Myocyte (in vitro differentiated cells): ENCODE results near the gene MYO5A. TPM values are rescaled to one million over a fixed set of nuclear protein-coding genes. Genes with fewer than 3 reads are reported as not detected.

Experiments used
- DNase-seq: peaks from one replicate; pipeline ENCODE4 v3.0.0-alpha.2; 2012; ENCODE audit warnings: low read depth
- total RNA-seq: library from RNA; depleted of rRNA; stranded (reverse); fragments of >200 nt; gene quantifications from 2 replicates; pipeline ENCODE4 v1.2.3, GENCODE V29; 2014

MYO5A gene
- total RNA-seq, 1 donor from 2014 or later = 30.1 TPM

- no peak for DNase-seq
Measured at GRCh38 chr15:52378746-52379394, 149.8 kb downstream of the MYO5A start.

DNA sequence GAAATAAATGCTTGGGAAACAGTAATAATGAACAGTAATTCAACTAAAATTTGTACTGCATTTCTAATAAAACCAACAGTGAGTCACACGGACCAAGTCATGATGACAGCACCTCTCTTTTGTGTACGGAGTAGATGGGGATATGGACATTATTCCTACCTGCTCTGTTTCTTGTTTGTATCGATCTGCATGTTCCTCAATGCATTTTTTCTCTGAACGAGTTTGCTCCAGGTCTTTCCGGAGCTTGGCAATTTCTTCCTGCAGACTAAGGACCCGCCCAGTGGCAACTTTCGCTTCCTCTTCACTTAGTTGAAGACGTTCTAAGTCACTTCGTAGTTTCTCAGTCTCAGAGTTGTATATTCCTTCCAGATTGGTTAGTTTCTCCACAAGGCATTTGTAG is 158.7 kb downstream of the MYO5A start:
- DNase-seq = no peak

- no peak for DNase-seq
Measured at GRCh38 chr15:52369455-52369854, 159.2 kb downstream of the MYO5A start.

- no peak for DNase-seq
Measured at GRCh38 chr15:52369030-52369429, 159.7 kb downstream of the MYO5A start.

DNA sequence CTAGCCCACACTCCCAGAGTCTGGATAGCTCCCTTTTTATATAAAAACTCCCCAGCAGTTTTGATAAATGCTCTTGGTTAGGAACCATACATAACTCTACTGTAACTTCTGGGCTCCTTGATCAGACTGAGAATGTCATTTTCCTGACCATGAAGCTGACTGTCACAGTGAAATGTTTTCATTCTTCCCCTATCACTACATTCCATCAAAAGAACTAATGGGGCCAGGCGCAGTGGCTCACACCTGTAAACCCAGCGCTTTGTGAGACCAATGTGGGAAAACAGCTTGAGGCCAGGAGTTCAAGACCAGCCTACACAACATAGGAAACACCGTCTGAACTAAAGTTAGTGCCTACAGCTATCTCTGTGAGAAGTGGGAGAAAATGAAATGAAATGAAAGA is 160.3 kb downstream of the MYO5A start:
- no peak for DNase-seq

DNA sequence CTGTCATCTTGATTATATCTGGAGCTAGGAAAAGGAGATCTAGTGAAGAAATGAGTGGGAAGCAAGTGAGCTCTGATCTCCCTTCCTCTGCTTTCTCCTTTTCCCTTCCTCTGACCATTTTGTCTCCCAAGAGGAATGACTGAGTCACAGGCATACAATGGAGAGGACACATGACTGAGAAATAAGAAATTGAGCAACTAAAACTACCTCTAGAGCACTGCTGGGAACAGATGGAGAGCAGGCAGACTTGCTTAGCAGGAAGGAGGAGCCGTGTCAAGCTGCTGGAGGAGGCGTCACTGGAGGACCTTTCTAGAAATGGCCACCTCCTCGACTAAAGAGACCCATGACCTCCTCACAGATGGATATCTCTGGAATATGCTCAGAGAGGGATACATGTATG is 166.2 kb downstream of the MYO5A start:
- peak; percentile 32 for DNase-seq

GRCh38 chr15:52361975-52362494 is 166.6 kb downstream of the MYO5A start:
- DNase-seq = no peak

GRCh38 chr15:52361494-52361893 is 167.2 kb downstream of the MYO5A start:
- DNase-seq = no peak

DNA sequence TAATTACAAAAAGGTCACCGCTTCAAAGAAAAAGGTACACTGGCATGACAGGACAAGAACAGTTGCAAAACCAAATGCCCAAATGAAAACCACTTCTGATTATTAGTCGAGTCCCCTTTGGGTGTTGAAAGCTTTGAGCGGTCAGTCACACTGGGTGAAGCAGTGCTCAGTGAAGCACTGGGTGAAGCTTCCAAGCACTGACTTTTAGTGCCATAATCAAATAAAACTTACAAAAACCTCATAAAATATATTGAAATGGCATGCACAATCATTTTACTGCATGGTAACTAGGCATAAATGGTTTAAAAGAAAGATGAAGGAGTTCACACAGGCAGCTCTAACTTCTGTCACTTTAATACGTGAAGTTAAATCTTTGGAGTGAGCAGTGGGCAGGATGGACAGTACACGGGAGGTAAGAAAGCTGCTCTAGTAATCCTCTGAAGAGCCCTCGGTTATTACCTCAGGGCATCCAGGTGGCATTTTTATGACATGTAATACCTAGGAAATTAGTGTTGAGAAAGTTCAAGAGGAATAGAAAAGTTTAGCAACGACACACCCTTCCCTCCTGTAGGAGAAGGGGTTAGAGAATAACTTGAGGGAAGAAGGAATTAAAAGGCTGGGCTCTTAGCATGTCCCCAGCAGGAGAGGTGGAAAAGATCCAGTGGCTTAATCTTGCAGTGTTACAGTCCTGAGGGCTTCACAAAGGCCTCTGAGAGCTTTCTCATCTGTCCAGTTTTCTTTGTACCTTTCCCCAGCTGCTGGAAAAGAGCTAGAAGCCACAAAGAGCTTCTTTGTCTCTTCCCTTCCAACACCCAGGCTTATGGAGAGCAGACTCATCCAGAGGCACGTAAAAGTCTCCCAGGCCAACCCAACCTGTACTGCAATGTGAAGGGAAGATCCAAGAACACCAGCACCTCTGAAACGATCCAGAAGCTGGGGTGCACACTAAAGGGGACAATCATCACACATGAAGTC is 168.2 kb downstream of the MYO5A start:
- DNase-seq = no peak

- no peak for DNase-seq
Measured at GRCh38 chr15:52359722-52360121, 169.0 kb downstream of the MYO5A start.

DNA sequence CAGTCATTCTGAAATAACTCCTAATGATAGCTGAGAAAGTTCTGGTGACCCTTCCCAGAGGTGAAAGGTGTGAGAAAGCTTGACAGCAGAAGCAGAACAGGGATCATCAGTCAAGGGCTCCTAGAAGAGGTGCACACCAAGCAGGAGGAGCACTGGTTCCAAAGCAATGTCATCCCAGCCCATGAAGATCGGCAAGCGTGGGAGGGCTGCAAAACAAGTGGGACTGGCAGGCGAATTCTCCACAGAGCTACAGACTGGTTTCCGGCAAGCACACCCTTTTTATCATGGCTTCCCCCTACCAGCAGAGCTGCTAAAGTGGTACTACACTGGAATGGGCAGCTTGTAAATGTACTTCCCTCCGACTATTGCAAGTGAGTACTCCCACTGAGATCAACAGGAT is 170.7 kb downstream of the MYO5A start:
- no peak for DNase-seq

GRCh38 chr15:52352086-52352485 is 176.6 kb downstream of the MYO5A start:
- no peak for DNase-seq

DNA sequence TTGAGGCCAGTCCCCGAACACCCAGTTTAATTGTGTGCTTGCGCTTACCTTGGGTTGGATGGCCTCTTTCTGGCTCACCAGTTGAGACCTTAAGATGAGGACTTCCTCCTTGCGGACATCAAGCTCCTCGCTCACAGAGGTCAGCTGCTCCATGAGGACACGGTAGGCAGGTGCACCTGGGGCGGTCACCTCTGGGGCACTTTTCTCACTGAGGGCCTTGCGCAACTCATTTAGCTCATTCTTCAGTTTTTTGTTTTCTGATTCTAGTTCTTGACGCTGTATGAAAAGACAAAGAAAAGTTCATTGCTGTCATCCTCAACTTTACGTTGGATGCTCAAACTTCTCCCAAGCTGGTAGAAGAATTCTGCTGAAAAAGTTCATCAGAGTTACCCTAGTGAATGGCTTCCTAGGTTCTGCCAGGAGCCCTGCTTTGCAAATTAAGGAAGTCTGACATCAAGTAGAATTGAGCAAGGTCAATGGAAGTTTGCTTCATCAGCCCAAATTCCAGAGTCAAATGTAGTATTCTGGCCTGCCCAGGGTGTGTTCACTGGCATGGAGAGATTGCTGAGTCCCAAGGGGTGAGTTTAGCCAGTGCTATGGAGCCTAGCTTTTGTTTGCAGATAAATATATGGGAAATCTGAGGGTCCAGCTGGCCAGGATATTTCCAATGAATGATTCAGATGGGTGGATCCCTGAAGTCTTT is 177.3 kb downstream of the MYO5A start:
- peak; percentile 45 for DNase-seq

DNA sequence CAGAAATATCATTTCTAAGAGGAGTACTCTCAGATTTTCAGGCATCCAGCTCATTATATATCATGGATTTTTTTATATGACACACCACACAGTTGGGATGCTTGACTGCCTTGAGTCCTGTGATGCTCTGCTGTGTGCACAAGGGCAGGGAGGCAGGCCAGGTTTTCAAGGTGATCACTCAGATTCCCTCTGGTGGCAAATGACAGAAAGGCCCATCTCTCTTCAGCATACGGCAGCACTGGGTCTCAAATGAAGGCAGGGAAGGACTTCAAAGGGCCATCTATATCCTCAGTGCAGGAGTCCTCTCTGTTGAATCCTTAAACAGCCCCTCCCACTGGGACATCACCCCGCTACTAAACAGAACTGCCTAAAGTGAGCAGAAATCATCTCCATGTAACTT is 178.3 kb downstream of the MYO5A start:
- DNase-seq = no peak

- peak; percentile 75 for DNase-seq
Measured at GRCh38 chr15:52349052-52349700, 179.5 kb downstream of the MYO5A start.

GRCh38 chr15:52348056-52348745 is 180.5 kb downstream of the MYO5A start:
- no peak for DNase-seq

- DNase-seq = no peak
Measured at GRCh38 chr15:52344592-52344991, 184.1 kb downstream of the MYO5A start.

- DNase-seq = no peak
Measured at GRCh38 chr15:52343831-52344230, 184.8 kb downstream of the MYO5A start.

DNA sequence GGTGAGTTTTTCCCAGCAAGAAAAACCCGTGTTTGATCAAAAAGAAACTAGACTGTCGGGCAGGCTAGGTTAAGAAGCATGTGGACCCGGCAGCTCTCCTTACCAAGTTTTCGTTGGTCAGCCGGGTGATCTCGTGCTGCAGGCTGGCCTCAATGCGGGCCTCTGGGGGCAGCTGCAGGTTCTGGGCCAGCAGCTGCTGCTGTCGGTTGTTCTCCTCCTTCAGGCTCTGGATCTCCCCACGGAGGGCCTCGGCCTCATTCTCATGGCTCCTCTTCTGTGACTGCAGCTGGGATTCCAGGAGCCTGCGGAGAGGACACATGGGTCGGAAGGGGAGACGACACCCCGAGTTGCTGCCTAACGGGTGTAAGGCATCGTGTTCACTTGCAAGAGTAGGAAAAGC is 188.6 kb downstream of the MYO5A start:
- DNase-seq = peak; percentile 88

DNA sequence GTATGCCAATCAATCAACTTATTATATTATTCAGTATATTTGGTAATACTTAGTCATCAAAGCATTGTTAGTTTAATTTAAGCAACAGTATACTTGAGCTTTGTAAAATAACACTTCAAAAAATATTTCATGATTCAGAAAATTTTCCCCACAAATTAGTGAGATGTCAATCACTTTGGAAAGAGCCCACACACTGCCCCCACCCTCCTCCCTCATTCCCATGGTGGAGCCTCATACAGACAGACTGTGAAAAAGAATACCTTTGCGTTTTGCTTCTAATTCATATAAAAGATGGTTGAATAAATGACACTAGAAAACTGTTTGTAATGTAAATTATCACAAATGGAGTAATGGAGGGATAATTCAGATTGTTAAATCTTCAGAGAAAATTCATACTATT is 189.8 kb downstream of the MYO5A start:
- no peak for DNase-seq

DNA sequence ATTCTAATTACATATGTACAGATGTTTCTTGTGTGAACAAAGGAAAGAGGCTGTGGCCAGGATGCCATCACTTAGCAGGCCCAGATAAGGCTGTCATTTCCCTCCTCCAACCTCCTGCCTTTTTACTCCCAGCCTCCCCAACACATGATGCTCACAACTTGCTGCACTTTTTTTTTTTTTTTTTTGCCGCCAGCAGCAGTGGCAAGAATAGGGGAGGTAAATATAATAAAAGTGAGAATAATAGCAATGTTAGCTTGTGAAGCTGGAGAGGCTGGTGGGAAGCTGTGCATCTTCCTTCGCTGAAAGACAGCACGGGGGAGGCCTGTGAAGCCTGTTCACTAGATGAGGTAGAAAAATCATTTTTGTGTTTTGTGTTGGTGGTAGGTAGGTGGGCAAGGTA is 190.6 kb downstream of the MYO5A start:
- DNase-seq = no peak
